NCI-H1930 (cell line): ENCODE measurements around the gene TSTD1.
"Not testable (repeated sequence)": the region's sequence is repeated elsewhere in the genome, so short reads cannot be mapped to it uniquely, and the experiment has no call there.

Experiments
- DNase-seq, 2 experiments: peaks; one replicate each; lab custom pipeline; 2025; lab: John Stamatoyannopoulos, UW

TSTD1 gene

DNA sequence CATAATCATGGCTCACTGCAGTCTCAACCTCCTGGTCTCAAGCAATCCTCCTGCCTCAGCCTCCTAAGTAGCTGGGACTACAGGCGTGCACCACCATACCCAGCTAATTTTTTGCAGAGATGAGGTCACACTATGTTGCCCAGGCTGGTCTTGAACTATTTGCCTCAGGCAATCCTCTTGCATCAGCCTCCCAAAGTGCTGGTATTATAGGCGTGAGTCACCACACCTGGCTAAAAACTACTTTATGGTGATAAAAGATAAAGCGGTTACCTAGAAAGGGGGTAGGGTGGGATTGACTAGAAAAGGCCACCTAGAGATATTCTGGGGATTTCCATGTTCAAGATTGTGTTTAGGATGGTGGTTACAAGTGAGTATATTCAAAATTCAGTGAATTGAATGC is 5.0 kb downstream of the TSTD1 start:
- no peak for DNase-seq

DNA sequence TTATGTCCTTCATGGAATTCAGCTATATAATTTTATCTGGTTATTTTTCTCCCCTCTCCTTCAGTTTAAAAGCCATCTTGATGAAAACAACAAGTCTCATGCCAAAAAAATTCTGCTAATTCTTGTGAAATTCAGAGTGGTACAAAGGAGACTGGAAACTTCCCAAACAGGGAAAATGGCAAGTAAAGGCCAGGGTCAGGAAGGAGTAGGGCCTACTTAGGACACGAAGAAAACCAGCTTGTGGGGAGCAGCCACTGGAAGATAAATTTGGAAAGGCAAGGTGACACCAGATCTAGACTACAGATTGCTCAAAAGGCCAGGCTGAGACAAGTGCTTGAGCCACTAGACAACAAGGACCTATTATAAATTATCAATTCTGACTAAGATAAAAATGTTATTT is 6.4 kb downstream of the TSTD1 start:
- DNase-seq, result no peak

DNA sequence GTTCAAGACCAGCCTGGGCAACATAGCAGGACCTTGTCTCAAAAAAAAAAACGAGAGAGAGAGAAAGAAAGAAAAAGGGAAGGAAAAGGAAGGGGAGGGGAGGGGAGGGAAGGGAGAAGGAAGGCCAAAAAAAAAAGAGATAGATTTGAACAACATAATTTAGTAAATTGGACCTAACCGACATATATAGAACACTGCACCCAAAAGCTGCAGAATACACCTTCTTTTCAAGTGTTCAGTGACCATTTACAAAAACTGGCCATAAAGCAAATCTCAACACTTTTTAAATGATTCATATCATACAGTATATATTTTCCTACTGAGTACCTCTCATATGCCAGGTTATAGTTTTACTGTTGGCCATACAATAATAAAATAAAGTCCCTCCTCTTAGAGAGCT is 6.9 kb downstream of the TSTD1 start:
- no peak for DNase-seq

DNA sequence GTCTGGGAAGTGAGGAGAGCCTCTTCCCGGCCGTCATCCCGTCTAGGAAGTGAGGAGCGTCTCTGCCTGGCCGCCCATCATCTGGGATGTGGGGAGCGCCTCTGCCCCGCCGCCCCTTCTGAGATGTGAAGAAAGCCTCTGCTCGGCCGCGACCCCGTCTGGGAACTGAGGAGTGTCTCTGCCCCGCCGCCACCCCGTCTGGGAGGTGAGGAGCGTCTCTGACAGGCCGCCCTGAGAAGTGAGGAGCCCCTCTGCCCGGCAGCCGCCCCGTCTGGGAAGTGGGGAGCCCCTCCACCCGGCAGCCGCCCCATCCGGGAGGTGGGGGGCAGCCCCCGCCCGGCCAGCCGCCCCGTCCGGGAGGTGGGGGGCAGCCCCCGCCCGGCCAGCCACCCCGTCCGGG is 9.3 kb downstream of the TSTD1 start:
- DNase-seq, result not testable (repeated sequence)

DNA sequence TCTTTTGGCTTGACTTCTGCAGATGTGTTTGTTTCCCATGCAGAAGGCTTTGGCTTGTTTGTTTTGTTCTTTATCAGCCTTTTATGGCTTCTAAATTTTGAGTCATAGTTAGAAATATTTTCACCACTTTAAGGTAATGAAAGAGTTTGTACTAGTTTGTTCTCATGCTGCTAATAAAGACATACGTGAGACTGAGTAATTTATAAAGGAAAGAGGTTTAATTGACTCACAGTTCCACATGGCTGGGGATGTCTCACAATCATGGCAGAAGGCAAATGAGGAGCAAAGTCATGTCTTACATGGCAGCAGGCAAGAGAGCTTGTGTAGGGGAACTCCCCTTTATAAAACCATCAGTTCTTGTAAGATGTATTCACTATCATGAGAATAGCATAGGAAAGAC is 11.8 kb downstream of the TSTD1 start:
- not testable (repeated sequence) for DNase-seq

DNA sequence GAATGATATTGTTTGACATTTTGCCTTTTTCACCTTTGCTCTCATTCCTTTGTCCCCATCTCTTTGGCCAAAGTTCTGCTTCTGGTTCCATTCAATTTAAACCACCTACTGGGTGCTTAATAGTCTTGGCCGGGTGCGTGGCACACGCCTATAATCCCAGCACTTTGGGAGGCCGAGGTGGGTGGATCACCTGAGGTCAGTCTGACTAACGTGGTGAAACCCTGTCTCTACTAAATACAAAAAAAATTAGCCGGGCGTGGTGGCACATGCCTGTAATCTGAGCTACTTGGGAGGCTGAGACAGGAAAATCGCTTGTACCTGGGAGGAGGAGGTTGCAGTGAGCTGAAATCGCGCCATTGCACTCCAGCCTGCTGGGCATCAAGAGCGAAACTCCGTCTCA is 16.3 kb downstream of the TSTD1 start:
- DNase-seq, result not testable (repeated sequence)

DNA sequence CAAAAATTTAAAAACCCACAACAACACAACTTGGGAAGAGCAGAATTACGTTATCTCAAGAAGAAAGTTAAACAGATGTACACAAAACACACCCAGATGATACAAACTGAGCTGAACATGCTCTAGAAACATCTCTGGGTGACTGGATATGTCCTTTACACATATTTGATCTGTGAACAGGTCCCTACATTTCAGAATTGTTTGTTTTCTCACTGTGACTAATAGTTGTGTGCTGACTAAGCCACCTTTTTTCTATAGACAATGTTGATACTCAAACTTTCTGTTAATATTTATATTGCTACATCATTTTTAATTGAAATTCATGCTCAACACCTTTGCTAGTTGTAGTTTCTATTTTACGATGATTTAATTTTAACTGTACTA is 16.8 kb downstream of the TSTD1 start:
- DNase-seq, result no peak

DNA sequence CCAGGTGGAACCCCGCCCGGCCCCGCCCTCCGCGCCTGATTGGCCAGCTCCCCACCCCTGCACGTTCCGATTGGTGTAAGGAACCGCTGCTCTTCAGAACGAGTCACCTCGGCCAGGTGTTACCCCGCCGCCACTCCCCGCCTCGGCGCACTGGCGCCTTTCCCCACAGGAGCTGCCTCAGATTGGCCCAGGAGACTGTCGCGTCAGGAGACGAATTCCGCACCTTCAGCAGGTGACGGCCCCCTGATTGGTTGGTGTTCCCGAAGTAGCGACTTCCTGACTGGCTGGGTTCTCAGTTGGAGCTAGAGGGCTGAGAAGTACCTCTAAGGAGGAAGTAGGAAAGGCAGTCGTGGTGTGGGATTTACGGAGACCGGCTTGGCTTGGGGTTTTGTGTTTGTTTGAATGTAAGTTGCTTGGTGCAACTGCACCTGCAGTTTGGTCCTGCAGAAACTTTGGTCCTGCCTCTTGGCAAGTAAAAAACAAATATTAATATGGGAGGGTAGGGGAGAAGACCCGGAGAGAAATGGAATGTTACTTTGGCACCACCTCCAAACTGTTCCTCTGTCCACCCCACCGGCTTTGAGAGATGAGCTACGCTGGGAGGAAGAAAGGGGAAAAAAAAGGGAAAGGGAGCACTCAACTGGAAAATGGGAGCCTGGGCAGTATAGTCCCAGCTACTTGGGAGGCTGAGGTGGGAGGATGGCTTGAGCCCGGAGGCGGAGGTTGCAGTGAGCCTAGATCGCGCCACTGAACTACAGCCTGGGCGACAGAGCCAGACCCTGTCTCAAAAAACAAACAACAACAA is 17.4 kb downstream of the TSTD1 start:
- DNase-seq, result peak; percentile 93 to 95

DNA sequence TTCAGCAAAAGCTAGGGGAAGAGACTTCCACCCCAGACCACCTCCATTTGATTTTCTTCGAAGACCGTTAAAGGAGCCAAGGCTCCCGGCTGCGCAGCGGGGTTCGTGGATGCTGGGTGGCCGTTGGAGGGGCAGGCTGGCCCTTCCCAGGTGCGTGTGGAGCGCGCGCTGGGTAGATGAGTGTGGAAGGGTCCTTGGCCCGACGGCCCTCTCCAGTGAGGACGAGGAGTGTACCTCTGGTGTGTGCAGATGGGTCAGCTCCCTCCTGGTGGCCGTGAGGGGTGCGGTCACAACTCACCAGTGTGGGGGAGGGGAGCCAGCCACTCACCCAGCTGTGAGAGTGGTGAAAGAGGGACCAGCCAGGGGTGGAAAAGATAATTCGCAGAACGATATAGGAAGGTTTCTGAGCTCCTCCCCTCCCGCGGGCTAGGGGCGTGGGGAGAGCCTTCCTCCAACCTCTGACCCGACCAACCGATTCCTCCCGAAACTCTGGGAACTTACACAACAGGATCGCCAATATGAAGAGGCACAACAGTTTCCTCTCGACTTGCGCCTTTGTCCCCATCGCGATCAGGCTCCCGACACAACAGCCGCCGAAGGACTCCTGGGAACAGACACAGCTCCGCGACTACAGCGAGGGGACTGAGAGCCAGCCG is 18.1 kb downstream of the TSTD1 start, which contains the start of gene F11R:
TSS of gene F11R (minus strand) at position 644 of the 656 bp plus-strand sequence. CDS start at position 565, 79 bp downstream.
- peak; percentile 31 to 51 for DNase-seq

DNA sequence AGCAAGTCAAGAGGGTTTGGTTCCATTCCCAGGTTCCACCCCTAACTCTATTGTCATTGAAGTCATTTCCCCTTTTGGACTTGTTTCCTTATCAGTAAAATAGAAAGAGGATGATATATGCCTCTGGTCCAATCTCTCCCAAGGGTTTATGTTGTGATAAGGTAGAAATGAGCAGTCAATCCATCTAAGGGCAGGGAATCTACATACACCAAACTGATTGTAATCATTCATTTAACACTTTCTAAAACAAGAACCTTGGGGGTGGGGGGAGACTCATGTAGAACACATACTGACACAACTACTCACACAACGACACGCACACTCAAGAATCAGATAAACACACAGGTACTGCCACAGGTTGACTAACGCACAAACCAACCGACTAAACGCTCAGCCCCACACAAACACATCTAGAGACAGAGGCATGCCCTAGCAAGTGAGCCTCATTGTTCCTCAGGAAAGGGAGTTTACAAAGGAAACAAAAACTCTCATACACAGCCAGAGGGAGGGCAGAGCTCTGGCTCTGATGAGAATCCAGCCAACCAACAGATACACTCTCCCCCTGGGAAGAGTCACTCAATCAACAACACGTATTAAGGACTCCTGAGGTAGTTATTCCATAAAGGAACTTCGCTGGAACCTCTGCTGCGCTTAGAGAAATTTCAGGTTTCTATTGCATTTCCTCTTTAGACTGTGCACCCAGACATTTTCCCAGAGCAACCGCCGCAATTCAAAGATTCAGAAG is 18.8 kb downstream of the TSTD1 start:
- DNase-seq, result no peak

DNA sequence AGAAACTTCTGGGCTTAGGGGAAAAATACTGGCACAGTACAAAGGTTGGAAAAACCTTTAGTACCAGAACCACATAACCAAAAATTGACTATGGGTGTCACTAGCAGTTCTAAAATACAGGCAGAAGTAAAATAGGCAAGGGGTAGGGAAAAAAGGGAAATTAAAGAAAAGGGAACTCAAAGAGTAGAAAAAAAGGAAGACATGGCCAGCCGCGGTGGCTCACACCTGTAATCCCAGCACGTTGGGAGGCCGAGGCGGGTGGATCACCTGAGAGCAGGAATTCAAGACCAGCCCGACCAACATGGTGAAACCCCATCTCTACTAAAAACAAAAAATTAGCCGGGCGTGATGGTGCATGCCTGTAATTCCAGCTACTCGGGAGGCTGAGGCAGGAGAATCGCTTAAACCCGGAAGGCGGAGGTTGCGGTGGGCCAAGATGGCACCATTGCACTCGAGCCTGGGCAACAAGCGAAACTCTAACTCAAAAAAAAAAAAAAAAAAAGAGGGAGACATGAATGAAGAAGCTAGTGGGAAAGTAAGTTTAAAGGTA is 19.6 kb downstream of the TSTD1 start:
- DNase-seq, result not testable (repeated sequence)

DNA sequence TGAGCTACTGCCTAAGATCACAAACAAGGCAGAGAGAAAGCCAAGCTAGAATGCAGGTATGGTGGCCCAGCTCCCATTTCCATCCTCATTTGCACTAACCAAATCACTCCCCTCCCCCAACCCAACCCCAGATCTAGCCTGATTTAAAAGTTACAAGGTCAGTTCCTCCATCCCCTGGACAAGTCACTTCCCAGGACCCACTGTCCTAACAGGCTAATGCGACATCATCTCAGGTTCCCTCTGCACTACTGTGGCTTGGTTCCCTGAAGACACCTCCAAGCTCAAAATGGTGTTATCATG is 20.2 kb downstream of the TSTD1 start:
- no peak for DNase-seq

DNA sequence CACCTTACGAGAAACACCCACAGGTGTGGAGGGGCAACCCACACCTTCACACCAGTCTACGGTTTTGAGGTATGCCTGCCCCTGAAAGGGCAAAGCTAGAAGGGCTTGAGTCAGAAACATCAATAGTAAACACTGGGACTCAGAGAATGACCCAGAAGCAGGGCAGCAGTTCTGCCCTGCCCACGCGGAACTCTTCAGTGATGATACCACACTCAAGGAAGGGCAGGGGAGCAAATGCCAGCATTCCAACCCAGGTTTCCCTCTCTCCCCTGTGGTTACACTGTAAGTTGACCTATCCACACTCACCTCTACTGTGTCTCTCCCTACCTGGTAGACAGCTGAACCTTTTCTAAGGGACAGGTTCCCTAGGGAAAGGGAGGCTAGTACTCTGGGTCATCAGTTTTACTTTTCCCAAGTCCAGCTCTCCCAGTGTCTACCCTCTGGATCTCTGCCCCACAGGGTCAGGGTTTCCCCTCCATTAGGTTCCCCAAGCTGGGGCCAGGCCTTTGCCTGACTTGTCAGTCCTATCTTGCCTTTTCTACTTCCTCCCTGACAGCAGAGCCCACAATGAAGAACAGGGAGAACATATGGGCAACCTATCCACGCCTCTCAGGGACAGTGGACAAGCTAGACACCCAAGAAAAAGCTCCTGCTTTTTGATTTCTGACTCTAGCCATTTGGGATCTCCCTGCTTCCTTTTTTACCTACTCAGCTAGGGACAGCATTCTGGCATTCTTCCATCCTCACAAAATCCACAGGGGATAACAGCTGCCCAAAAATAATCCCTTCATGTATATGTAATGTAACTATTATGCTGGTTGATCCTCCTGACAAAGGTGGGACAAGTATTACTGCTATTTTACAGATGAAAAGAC is 20.8 kb downstream of the TSTD1 start:
- DNase-seq, result no peak

DNA sequence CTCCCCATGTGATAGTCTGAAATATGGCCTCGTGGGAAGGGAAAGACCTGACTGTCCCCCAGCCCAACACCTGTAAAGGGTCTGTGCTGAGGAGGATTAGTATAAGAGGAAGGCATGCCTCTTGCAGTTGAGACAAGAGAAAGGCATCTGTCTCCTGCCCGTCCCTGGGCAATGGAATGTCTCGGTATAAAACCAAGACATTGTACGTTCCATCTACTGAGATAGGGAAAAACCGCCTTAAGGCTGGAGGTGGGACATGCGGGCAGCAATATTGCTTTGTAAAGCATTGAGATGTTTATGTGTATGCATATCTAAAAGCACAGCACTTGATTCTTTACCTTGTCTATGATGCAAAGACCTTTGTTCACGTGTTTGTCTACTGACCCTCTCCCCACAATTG is 21.6 kb downstream of the TSTD1 start:
- DNase-seq, result not testable (repeated sequence)

DNA sequence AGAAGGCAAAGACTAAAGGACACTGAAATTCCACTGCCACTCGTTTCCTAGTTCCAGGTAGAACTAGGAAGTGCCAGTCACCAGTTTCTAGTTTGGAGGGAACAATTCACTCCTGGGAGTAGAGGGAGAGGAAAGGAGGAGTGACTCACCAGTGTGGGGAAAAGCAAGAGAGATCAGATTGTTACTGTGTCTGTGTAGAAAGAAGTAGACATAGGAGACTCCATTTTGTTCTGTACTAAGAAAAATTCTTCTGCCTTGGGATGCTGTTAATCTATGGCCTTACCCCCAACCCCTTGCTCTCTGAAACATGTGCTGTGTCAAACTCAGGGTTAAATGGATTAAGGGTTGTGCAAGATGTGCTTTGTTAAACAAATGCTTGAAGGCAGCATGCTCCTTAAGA is 22.1 kb downstream of the TSTD1 start:
- not testable (repeated sequence) for DNase-seq

DNA sequence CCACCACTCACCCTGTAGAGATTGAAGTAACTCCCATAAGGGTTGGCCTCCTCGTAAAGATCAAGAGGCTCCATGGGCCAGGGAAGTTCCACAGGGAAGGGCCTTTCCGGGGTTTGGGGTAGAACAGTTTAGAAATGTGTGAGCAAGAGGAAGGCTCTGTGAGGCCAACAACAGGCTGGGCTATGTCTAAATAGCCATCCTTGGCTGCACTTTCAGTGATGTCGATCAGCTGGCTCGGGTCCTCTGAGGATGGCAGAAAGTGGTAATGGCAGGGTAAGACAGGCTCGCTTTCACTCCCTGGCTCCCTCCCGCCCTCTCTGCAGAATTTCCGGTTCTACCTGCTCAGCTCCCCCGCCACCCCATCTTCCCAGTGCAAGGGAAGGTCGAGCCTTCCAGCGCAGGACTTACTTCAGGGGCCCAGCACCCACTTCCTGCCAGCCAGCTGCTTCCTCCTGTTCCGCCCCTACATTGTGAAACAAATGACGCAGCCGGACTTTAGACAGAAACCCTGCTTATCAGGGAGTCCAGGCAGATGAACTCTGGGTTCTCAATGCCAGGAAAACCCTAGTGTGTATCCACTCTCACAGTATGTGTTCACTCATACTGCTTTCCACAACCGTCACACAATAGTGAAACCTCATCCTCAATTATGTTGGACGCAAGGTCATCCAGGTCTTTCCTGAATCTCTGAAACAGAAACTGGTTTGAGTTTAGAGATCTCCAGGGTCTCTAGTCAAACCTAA is 25.1 kb downstream of the TSTD1 start:
- DNase-seq, result no peak

DNA sequence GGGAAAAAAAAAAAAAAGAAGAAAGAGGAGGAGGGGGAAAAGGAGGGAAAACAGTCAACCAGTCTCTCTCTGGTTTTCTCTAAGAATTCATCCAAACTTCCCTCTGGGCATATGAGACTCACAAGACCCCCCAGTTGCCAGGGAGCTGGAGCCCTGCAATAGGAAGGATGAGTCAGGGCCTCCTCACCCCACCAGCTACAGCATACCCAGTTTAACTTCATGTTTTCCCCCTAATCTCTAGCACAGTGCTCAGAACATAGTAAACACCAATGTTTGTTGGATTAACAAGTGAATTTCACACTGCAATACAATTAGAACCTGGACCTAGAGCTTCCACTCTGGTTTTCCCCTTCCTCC is 25.7 kb downstream of the TSTD1 start:
- no peak for DNase-seq

DNA sequence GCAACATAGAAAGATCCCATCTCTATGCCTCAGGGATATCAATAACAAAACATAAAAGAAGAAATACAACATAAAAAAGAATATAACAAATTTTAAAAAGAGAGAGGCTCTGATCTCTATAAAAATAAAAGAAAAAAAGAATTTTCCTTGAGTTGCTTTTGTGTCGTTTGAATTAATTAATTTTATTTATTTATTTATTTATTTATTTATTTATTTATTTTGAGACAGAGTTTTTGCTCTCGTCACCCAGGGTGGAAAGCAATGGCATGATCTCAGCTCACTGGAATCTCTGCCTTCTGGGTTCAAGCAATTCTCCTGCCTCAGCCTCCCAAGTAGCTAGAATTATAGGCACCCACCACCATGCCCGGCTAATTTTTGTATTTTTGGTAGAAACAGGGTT is 26.3 kb downstream of the TSTD1 start:
- no peak for DNase-seq

DNA sequence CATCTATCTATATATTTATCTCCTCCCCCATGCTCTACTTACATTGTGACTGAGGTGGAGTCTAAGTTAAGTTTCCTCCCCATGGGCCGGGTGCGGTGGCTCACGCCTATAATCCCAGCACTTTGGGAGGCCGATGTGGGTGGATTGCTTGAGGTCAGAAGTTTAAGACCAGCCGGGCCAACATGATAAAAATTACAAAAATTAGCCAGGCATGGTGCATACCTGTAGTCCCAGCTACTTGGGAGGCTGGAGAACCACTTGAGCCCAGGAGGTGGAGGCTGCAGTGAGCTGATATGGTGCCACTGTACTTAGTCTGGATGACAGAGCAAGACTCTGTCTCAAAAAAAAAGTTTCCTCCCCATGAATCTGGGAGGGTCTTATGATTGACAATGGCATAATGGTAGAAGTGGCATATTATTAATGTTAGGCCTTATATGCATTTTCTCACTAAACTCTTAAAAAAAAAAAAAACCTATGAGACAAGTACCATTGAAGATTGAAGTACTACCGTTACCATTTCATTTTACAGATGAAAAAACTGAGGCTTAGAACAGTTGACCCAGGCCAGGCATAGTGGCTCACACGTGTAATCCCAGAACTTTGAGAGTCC is 29.1 kb downstream of the TSTD1 start:
- no peak for DNase-seq

DNA sequence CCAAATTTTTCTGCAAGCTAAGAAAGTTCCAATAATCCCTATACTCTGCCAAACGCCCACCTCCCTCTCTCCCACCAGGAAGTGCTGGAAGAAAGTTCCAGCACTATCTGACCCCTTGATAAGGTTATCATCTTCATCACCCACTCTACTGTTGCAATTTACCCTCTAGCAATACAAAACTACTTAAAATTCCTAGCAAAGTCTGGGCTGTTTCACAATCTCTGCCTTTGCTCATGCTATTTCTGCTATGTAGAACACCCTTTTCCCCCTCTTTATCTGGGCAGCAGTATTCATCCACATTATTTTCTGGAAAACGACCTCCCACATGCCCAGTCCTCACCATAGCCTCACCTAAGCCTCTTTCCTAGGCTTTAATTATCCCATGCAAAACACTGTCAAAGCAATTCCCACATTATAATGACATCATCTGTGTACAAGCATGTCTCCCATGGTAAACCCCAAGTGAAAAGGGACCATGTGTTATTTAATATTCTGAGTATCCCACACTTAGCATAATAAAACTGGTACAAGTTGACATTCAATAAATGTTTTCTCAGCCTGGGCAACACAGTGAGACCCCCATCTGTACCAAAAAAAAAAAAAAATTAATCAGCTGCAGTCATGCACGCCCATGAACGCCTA is 29.8 kb downstream of the TSTD1 start:
- DNase-seq, result no peak
